GM21526 (cell line): ENCODE results near the gene PPP2R3C.
"Not testable (repeated sequence)": the region's sequence is repeated elsewhere in the genome, so short reads cannot be mapped to it uniquely, and the experiment has no call there.

Source experiments
- ATAC-seq: cut with Tn5 transposase; IDR thresholded peaks from one replicate; pipeline ENCODE4 v1.9.1; 2021; ENCODE audit warnings: moderate library complexity; ENCODE audit not compliant: unreplicated experiment, low FRiP score

Gene PPP2R3C

DNA sequence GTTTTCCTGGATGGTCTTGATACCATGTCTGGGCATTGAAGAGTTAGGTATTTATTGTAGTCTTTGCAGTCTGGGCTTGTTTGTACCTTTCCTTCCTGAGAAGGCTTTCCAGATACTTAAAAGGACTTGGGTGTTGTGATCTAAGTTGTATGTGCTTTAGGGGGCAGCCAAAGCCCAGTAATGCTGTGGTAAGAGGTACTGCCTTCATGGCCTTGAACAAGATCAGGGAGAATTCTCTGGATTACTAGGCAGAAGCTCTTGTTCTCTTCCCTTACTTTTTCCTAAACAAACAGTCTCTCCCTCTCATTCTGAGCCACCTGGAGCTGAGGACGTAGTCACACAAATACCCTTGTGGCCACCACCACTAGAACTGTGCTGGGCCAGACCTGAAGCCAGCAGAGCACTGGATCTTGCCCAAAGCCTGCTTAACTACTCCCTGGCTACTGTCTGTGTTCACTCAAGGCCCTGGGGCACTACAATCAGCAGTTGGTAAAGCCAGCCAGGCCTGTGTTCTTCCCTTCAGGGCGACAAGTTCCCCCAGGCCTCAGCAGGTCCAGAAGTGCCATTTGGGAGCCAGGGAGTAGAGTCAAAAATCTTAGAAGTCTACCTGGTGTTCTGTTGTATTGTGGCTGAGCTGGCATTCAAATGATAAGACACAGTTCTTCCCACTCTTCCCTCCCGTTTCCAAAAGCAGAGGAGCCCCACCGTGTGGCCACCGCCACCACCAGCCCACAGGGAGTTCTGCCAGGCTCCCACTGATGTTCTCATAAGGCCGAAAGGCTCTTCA lies 11.9 kb upstream of the PPP2R3C start:
- no peak for ATAC-seq

DNA sequence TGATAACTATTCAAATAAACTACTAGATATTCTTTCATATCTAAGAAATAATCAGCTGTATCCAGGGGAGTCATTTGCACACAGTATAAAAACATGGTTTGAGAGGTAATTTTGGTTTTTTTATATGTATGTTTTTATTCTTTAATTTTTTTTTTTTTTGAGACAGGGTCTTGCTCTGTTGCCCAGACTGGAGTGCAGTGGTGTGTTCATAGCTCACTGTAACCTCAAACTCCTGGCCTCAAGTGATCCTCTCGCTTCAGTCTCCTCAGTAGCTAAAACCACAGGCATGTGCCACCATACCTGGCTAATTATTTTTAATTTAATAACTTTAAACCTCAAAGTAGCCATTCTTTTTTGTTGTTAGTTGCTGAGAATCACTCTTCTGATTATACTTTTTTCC lies 2.3 kb upstream of the PPP2R3C start:
- no peak for ATAC-seq

GRCh38 chr14:35123388-35123703 lies 1.6 kb upstream of the PPP2R3C start:
- ATAC-seq = no peak

DNA sequence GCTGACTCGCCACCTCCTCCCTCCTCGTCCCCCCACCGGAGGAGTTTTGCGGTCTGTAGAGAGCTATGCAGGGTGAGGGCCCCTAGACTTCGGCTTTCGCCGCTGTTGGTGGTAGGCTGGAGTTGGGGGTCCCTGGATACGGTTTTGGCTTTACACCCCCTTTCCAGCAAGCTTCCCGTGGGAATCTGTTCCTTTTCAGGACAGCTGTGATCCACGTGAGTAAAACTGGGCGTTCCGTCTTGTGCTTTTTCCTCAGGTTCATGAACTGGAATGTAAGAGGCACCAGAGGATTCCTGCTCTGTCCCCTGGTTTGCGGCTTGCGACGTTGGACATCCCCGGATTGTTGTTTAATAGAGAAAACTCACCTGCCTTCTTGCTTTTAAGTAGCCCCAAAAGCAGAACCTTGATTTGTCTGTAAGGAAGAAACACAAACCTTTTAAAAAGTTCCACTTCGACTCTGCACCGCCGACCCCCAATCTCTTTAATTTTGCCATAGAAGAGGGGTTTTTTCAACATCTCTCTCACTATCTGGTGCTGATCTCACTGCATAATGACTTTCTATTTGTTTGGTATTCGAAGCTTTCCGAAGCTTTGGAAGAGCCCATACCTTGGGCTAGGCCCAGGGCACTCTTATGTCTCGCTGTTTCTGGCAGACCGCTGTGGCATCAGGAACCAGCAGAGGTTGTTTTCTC lies 1.1 kb upstream of the PPP2R3C start:
- no peak for ATAC-seq

DNA sequence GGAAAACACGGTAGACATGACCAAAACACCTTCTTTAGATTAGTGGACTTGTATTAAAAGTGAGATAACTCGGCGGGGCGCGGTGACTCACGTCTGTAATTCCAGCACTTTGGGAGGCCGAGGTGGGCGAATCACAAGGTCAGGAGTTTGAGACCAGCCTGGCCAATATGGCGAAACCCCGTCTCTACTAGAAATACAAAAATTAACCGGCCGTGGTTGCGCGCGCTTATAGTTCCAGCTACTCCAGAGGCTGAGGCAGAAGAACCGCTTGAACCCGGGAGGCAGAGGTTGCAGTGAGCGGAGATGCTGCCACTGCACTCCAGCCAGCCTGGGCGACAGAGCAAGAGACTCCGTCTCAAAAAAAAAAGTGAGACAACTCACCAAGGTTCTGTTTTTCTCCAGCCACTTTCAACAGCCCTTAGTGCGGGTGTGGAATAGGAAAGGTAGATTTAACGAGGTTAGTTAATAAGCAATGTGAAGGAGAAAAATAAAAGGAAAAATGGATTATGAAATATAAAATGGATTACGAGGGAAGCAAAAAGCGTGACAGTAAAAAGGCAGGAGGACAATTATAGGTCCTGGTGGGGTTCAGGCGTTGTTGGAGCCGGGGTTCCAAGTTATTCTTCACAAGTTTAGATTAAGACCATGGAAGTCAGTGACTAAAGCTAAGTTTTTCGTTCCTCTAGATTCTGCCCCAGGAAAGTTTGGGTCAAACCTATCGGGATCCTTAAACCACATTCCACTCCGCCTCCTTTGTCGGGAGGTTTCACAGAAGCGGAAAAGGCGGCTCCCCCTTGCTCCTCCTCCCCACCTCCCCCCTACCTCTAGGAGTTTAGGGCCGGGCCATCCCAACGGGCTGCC lies 534 bp downstream of the PPP2R3C start:
- ATAC-seq = no peak

DNA sequence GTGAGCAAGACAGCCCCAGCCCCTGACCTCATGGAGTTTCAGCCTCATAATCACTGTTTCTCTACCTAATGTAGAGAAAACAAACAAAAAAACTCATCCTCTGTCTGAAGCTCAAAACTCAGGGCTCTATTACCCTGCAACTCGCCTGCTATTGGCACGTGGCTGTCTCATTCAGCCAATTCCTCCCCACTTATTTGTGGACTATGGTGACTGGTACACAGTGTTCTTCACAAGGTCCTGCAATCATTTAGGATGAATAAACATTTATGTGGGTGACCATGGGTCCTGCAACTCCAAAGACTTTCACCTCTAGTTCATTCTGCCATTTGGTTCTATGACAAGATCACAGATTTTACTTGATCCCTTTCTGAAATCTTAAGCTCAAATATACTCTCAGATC lies 4.7 kb downstream of the PPP2R3C start:
- no peak for ATAC-seq

- no peak for ATAC-seq
These were observed 5.5 kb downstream of the PPP2R3C start for GRCh38 chr14:35116242-35116641.

DNA sequence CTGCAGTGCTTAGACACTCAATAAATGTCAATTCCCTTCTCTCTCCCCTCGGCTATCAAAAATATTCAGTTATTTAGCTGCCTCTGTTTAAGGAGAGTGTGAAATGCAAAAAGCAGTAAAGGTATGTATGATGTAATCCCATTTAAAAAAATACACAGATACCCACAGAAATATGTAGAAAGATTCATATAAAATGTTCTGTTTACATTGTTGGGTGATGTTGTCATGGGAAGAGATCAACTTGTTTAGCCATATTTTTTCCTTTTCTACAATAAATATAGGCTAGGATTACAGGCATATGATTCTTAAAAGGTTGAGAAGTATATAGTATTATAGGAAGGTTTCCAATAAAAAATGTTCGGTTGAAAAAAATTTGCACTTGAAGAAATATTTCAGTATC lies 7.8 kb downstream of the PPP2R3C start:
- no peak for ATAC-seq

DNA sequence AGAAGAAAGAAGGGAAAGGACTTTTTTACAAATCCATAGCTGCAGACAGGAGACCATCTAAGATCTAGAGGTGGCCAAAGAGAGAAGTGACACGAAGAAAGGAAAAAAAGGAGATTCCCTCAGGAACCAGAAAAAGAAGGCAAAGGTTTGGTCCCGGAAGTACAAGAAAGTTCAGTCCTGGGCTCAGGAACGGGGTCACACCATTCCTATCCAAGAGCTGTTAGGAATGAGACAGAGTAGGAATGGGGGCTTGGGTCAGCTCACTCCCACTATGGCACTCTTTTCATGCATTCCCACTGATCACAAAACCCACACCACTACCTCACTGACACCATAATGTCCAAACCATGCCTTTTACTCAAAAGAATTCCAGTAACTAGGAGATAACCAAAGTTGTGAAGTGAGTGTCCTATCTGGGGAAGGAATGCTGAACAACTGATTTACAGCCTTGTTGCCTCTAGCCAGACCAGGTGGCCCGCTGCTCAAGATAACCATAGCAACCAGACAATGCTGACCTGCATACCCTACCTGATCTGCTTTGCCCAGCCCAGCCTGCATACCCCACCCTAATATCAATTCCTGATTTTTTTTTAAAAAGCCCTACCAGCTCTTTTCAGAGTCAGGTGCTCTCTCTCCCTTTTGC lies 8.4 kb downstream of the PPP2R3C start:
- ATAC-seq = no peak

GRCh38 chr14:35112641-35113040 lies 9.1 kb downstream of the PPP2R3C start:
- ATAC-seq = no peak

DNA sequence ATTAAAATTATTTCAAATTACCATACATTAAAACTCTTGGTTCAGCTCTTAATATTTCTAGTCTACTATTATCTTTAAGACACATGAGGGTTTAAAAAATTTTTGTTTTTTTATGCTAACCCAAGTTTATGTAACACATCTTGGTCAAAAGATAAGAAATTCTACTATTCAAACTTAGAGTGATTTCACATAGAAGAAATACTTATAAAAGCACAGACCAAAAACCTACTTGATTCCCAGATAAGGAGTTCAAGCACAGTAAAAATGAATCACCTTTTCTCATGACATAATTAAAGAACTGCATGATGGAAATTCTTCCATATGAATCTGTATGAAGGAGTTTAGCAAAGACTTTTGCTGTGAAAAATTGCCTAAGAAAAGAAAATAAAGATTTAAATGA lies 13.9 kb downstream of the PPP2R3C start:
- no peak for ATAC-seq

DNA sequence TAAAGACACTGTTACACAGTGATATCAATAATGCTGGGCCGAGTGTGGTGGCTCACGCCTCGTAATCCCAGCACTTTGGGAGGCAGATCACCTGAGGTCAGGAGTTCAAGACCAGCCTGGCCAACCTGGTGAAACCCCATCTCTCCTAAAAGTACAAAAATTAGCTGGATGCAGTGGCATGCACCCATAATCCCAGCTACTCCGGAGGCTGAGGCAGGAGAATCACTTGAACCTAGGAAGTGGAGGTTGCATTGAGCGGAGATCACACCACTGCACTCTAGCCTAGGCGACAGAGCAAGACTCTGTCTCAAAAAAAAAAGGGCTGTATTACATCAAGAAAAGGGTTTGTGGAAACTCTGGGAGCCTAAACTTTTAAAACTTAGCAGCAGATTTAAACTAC lies 27.1 kb downstream of the PPP2R3C start:
- ATAC-seq = not testable (repeated sequence)

DNA sequence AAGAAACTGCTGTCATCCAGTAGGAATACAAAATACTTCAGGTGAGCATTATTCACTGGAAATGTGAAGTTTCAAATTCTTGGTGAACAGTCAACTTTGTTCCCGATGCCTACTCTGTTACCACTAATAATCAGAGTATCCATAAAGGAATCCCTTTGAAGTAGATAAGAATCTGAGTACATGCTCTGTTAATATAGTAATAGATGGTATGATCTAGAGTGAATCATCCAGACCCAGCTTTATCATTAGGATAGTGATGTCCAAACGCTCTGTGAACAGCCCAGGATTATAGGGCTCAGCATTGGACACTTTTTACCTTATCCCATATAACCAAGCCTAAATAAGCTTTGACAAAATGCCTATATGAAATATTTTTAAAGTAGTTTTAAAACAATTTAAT lies 33.3 kb downstream of the PPP2R3C start:
- ATAC-seq = no peak

DNA sequence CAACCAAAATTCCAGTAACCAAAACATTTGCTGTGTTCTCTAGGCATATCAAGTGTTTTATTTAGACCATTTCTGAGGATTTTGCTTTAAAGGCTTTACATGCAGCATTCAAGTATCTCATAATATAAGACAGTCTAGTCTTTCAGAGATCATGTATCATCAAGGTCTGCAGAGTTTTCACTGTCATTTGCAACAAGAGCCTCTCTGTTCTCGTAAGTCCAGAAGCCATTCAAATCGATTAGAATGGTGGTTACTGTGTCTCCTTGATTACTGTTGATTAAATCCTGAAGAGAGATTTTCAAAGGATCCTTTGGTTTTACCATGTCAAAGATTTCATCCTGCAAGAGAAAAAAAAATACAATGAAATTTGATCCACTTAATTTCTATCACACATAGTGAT lies 36.3 kb downstream of the PPP2R3C start:
- no peak for ATAC-seq

- no peak for ATAC-seq
These were observed 38.1 kb downstream of the PPP2R3C start for GRCh38 chr14:35083530-35084150.

GRCh38 chr14:35079742-35080141 lies 42.0 kb downstream of the PPP2R3C start:
- no peak for ATAC-seq

GRCh38 chr14:35078082-35078481 lies 43.7 kb downstream of the PPP2R3C start:
- ATAC-seq = no peak

DNA sequence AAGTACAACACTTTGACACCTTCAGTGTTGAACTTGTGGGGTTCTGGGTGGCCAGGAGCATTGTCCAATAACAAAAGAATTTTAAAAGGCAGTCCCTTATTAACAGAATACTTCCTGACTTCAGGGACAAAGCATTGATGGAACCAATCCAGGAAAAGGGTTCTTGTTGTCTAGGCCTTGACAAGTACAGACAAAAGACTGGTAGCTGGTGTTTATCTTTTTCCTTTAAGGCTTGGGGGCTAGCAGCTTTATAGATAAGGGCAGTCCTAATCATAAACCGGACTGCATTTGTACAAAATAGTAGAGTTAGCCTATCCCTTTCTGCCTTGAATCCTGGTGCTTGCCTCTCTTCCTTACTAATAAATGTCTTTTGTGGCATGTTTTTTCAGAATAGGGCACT lies 48.3 kb downstream of the PPP2R3C start:
- ATAC-seq = no peak

DNA sequence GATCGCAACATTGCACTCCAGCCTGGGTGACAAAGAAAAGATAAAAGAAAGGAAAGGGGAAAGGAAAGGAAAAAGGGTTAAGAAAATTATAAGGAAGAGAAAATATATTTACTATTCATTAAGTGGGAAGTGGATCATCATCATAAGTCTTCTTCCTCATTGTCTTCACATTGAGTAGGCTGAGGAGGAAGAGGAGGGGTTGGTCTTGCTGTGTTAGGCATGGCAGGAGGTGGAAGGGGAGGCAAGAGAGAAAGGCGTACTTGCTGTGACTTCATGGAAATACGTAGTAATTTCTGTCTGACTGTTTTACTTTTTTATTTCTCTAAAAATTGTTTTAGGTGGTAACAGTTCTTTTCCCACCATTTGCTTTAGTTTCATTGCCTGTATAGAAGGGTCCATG lies 49.6 kb downstream of the PPP2R3C start:
- no peak for ATAC-seq

DNA sequence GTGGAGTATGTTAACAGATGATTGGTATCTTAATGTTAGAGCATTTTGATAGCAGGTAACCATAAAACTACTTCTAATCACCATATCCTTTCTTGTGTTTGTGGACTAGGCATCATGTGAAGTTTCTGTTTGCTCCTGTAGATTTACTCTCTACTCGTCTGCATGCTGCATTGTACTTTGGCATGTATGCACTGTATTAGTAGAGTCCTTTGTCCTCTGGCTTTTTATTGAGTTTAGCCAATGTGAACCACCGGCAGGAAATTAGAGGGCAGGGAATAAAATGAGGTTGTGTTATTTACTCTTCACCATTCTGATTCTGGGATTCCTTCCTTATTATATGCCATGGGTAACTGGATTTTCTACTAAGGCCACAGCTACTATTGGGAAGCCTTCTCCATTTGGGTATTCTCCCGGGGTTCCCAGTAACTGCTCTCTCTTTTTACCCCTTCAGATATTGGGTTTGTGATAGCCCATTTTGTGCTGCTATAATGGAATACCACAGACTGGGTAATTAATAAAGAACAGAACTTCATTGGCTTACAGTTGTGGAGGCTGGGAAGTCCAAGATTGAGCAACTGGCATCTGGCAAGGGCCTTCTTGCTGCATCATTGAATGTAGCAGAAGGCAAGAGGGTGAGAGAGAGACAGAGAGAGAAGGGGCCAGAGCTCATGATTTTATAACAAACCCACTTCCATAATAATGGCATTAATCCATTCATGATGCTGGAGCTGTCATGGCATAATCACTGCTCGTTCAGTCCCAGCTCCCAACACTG lies 53.4 kb downstream of the PPP2R3C start:
- ATAC-seq = no peak
